Activated T-cell treated with anti-CD3 and anti-CD28 coated beads, Interleukin-2, amount 50 U/mL, for 72 hours (primary cell): ENCODE data around the gene EYA4. TPM values are rescaled to one million over a fixed set of nuclear protein-coding genes. Genes with fewer than 3 reads are reported as not detected.
A peak's percentile ranks its signal among the peaks of the same experiment; 100 is the strongest.

Experiments
- ATAC-seq, 2 donors: fragments of 150-1000 bp; cut with Tn5 transposase; replicated peaks in 1 of 2; 2 replicates each; pipeline ENCODE4 v1.10.0; 2021; ENCODE audit warnings: moderate library complexity in 2 of 2, mild to moderate bottlenecking in 1 of 2
- DNase-seq, 2 donors: peaks; one replicate each; pipeline ENCODE4 v3.0.0; 2021 to 2022; ENCODE audit warnings: mixed read lengths in 1 of 2
- H3K27ac Mint-ChIP-seq: one replicate; pipeline ENCODE4 v1.8.0; 2022; ENCODE audit warnings: mild to moderate bottlenecking, moderate library complexity, mixed read lengths
- H3K27me3 Mint-ChIP-seq: one replicate; pipeline ENCODE4 v1.8.0; 2022; ENCODE audit warnings: low read depth, mixed read lengths
- H3K36me3 Mint-ChIP-seq, 2 donors: one replicate each; pipeline ENCODE4 v1.8.0; 2022; ENCODE audit warnings: mixed read lengths in 2 of 2, mild to moderate bottlenecking in 1 of 2; ENCODE audit not compliant: insufficient read depth in 2 of 2
- H3K4me1 Mint-ChIP-seq: one replicate; pipeline ENCODE4 v1.8.0; 2022; ENCODE audit warnings: low read depth, mixed read lengths
- H3K4me3 Mint-ChIP-seq, 2 donors: one replicate each; pipeline ENCODE4 v1.8.0; 2022; ENCODE audit warnings: mild to moderate bottlenecking in 2 of 2, mixed read lengths in 2 of 2, moderate library complexity in 2 of 2
- H3K9me3 Mint-ChIP-seq, 2 donors: one replicate each; pipeline ENCODE4 v1.8.0; 2022; ENCODE audit warnings: mixed read lengths in 2 of 2
- total RNA-seq, 2 donors: library from RNA; stranded (reverse); gene quantifications; one replicate each; pipeline ENCODE4 v1.2.3, GENCODE V29; 2022

The EYA4 gene, protein sequence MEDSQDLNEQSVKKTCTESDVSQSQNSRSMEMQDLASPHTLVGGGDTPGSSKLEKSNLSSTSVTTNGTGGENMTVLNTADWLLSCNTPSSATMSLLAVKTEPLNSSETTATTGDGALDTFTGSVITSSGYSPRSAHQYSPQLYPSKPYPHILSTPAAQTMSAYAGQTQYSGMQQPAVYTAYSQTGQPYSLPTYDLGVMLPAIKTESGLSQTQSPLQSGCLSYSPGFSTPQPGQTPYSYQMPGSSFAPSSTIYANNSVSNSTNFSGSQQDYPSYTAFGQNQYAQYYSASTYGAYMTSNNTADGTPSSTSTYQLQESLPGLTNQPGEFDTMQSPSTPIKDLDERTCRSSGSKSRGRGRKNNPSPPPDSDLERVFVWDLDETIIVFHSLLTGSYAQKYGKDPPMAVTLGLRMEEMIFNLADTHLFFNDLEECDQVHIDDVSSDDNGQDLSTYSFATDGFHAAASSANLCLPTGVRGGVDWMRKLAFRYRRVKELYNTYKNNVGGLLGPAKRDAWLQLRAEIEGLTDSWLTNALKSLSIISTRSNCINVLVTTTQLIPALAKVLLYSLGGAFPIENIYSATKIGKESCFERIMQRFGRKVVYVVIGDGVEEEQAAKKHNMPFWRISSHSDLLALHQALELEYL
- not detected for total RNA-seq

DNA sequence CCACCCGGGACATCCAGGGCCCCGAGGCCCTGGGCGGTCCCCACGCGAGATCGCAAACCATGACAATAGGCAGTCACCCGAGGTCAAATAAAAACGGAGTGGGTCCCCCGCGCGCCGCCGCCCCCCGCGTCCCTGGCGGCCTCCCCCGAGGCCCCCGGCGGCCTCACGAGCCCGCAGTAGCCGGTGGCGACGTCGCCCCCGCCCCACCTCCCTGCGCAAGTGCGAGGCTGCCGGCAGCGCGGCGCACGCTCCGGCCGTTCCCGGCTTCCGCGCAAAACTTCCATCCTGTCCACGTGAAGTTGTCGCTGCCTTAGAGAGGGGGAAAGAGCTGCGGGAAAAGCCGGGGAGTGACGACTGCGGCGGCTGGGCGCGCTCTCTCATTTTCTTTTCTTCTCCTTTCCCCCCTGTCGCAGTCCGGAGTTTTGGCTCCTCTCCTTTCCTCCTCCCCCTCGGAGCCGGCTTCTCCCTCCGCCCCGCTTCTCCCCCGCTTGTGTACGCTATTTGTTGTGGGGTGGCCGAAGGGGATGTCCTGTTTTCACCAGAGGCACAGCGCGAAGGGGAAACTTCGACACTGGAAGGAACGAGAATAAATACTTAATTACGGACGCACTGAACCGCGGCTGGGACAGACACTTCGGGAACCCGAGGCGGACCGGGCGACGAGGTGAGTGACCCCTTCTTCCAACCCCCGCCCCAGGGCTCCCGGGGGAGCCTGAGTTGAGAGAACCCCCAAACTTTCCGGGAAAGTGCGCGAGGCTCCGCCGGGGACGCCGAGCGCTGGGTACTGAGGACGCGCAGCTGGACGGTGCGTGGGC is at the start of gene EYA4:
Gene EYA4, plus strand, starts transcription at position 272 of the 815 bp plus-strand sequence. CDS start 33,424 bp downstream, outside the sequence.
- H3K27ac Mint-ChIP-seq = no peak within 1 kb of the TSS
- H3K4me3 Mint-ChIP-seq = peak within 1 kb of the TSS; percentile 76 to 78
- peaks cover 58% of the 10 kb centered on the region for H3K27me3 Mint-ChIP-seq

DNA sequence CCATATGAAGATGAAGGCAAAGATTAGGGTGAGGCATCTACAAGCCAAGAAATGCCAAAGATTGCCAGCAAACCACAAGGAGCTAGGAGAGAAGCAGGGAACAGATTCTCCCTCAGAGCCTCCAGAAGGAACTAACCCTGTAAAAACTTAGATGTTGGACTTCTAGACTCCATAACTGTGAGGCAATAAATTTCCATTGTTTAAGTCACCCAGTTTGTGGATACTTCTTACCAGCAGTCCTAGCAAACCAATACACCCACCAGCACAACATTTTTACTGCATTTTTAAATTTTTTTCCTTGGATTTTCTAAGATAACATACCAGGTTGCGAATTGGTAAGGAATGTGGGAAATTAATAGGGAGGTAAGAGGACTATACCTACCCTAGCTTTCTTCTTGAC is 47.8 kb upstream of the EYA4 start:
- ATAC-seq (no peak), DNase-seq (no peak)
- no peaks in the 10 kb centered on the region for H3K36me3 Mint-ChIP-seq
- no peaks in the 10 kb centered on the region for H3K4me1 Mint-ChIP-seq
- H3K4me3 Mint-ChIP-seq = no peak overlapping the region
- H3K27ac Mint-ChIP-seq = no peak overlapping the region
- H3K27me3 Mint-ChIP-seq = peaks cover 11% of the 10 kb centered on the region
- H3K9me3 Mint-ChIP-seq = peaks cover 0 to 2% of the 10 kb centered on the region in 2 donors

More for the DNA sequence above, at the start of gene EYA4:
- Mint-ChIP-seq H3K9me3 (no peaks in the 10 kb centered on the region), H3K4me1 (peaks cover 10% of the 10 kb centered on the region), H3K36me3 (no peaks in the 10 kb centered on the region)
- ATAC-seq (no peak), DNase-seq (peak in 1 of 2 donors; percentile 2)

DNA sequence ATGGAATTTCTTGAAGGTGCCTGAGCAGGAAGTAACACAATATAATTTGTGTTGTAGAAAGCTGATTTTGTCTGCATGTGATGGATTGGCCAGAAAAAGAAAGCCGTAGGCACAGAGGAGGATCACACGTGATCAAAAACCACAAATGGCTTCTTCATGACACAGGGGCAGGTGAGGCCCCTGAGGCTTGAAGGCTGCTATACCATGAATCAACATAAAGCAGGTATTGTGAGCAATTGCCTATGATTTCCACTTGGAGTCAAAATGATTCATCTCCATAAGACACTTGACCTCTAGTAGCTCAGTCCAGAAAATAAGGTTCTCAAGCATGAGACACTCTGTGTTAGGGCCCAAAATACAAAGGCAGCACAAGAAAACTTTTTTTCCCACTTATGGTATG is 42.4 kb upstream of the EYA4 start:
- Mint-ChIP-seq H3K9me3 (peaks cover 0 to 2% of the 10 kb centered on the region in 2 donors), H3K4me3 (no peak overlapping the region), H3K4me1 (no peaks in the 10 kb centered on the region), H3K36me3 (no peaks in the 10 kb centered on the region), H3K27ac (no peak overlapping the region), H3K27me3 (no peaks in the 10 kb centered on the region)
- ATAC-seq = no peak
- DNase-seq = no peak

DNA sequence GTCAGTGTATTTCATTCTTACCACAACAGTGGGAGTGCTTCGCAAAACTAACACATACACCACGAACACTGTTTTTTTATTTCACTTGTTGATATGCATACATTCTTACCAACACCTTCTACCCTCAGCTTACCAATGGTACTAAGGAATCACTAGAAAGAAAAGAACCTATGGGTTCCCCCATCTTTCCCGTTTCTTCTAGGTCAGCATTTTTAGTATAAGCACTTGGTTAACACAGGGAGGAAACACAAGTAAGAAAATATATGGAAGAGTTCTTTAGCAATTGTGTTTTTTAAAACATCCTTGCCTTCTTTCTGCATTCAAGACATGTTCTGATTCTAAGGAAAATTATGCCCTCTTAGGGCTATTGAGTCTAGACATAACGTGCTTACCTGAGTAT is 39.9 kb upstream of the EYA4 start:
- ATAC-seq = no peak
- H3K4me1 Mint-ChIP-seq = no peaks in the 10 kb centered on the region
- H3K36me3 Mint-ChIP-seq = no peaks in the 10 kb centered on the region
- DNase-seq = no peak
- H3K9me3 Mint-ChIP-seq = no peaks in the 10 kb centered on the region
- H3K4me3 Mint-ChIP-seq = no peak overlapping the region
- H3K27ac Mint-ChIP-seq = no peak overlapping the region
- no peaks in the 10 kb centered on the region for H3K27me3 Mint-ChIP-seq

DNA sequence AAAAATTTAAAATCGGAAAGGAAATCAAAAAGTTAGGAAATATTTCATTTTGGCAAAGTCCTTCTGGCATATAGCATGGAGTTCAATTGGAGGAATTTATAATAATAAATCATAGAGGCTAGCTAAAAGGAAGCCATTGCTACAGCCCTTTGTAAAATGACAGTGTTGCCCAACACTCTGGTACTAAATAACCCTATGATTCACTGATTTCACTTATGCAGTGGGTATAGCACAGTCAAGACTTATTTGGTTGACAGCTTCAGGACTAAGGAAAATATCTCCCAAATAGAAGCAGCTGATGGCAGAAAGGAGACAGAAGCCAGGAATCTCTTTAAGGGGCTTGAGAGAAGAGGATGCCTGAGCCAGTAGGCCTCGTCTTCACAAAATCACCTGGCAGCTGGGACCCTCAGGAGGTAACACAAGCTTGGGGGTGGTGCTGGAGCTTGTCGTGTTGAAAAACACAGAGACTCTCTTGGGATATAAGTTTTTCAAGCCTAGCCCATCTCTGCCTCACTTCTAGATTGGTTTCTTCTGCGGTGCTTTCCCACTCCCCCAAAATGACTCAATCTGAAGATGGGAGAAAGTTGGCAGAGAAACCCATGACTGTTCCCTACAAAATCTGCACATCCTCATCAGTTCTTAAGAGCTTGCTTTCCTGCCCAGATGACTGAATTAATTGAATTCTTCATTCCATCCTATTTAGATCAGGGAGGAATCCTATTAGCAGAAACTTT is 38.4 kb upstream of the EYA4 start:
- no peak overlapping the region for H3K4me3 Mint-ChIP-seq
- no peaks in the 10 kb centered on the region for H3K27me3 Mint-ChIP-seq
- DNase-seq (no peak), ATAC-seq (peak in 1 of 2 donors; percentile 25)
- H3K27ac Mint-ChIP-seq = no peak overlapping the region
- no peaks in the 10 kb centered on the region for H3K36me3 Mint-ChIP-seq
- no peaks in the 10 kb centered on the region for H3K4me1 Mint-ChIP-seq
- no peaks in the 10 kb centered on the region for H3K9me3 Mint-ChIP-seq

DNA sequence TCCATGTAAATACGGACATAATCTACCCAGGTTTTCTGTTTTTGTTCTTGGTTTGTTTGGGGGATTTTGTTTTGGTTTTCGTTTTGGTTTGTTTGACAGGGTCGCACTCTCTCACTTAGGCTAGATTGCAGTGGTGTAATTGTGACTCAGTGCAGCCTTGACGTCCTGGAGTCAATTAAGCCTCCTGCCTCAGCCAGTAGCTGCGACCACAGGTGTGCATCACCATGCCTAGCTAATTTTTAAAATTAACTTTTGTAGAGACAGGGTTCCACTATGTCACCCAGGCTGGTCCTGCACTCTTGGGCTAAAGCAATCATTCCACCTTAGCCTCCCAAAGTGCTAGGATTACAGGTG is 37.8 kb upstream of the EYA4 start:
- Mint-ChIP-seq H3K4me3 (no peak overlapping the region), H3K36me3 (no peaks in the 10 kb centered on the region), H3K4me1 (no peaks in the 10 kb centered on the region), H3K27ac (no peak overlapping the region), H3K27me3 (peaks cover under 1% of the 10 kb centered on the region), H3K9me3 (no peaks in the 10 kb centered on the region)
- DNase-seq (no peak), ATAC-seq (peak in 1 of 2 donors; percentile 48)

DNA sequence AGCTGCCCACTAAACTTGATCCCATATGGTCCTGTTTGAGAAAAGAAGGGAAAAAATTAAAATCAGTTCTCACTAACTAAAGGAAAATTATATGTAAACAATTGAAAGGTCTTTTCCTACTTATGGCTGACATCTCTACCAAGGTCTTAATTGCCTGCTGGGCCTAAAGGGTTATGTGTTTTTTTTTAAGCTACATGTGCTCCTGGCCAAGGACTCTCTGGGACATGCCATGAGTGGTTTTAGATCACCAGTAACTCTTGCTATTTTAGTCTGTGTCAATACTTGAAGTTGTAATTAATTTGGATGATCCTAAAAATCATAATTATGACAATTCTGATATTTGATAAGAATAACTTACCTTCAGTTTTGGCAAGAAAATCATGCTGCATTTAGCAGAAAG is 35.9 kb upstream of the EYA4 start:
- H3K4me3 Mint-ChIP-seq = no peak overlapping the region
- H3K9me3 Mint-ChIP-seq = peaks cover 0 to 5% of the 10 kb centered on the region in 2 donors
- no peak overlapping the region for H3K27ac Mint-ChIP-seq
- peaks cover 4% of the 10 kb centered on the region for H3K27me3 Mint-ChIP-seq
- DNase-seq (no peak), ATAC-seq (no peak)
- no peaks in the 10 kb centered on the region for H3K4me1 Mint-ChIP-seq
- no peaks in the 10 kb centered on the region for H3K36me3 Mint-ChIP-seq

DNA sequence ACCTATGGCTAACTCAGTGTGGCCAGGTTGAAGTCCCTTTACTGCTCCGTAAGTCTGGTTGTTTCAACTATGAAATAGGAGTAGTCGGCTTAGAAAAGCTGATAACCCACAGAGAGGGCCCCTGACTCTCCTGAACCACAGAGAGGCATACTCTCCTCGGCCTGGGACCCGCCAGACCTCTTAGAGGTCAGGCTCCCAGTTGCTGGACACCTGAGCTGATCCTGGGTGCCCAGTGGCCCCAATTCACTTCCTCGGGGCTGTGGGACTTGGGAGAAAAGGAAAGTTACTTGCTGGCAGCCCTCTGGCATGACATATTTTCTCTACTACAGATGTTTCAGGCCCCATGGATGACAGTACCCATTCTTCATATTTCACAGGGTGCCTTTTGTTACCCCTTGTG is 34.2 kb upstream of the EYA4 start:
- DNase-seq (no peak), ATAC-seq (no peak)
- Mint-ChIP-seq H3K9me3 (peaks cover 2 to 5% of the 10 kb centered on the region in 2 donors), H3K27me3 (peaks cover 8% of the 10 kb centered on the region), H3K36me3 (no peaks in the 10 kb centered on the region), H3K27ac (no peak overlapping the region), H3K4me3 (no peak overlapping the region), H3K4me1 (no peaks in the 10 kb centered on the region)

DNA sequence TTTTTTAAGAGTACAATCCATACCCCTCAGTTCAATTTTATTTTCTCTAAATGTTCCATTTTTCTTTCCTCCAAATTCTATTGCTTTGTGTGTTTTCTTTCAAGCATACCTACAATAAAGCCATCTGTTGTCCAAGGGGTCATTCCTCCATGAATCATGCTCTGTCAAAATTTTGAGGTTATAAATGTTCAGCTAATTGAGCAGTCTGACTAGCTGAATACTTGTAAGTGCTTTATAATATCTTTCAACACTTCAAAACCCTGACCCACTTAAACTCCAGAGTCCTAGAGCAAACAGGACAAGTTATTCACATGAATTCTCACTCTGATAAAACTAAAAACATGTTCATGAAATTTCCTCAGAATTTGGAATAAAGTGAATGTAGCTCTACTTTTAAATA is 33.4 kb upstream of the EYA4 start:
- no peaks in the 10 kb centered on the region for H3K36me3 Mint-ChIP-seq
- no peaks in the 10 kb centered on the region for H3K4me1 Mint-ChIP-seq
- peaks cover 8% of the 10 kb centered on the region for H3K27me3 Mint-ChIP-seq
- DNase-seq (no peak), ATAC-seq (no peak)
- peak overlapping the region; percentile 32 for H3K27ac Mint-ChIP-seq
- no peak overlapping the region for H3K4me3 Mint-ChIP-seq
- H3K9me3 Mint-ChIP-seq = peaks cover 2 to 5% of the 10 kb centered on the region in 2 donors

DNA sequence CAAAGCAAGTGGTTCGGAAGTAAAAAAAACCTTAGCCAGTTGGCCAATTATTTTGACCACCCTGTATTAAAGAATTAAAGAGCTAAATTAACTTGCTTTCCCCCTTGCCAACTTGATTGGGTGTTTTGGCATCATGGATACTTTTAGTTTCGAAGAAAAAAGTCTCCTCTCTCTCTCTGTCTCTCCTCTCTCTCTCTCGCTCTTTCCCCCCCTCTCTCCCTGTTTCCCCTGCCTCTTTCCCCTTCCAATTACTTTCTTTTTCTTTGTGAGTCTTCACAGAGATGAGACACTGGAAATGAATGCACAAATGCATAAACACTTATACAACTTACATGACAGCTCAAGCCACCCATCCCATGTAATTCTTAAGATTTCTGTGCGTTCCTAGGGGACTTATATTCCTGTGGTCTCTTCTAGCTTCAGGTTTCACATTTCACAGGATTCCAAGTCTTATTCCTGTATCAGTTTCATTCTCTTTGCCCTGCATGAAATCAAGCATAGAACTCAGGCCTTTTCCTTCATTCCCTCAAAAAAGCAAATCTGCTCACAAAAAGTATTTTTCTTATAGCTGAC is 32.9 kb upstream of the EYA4 start:
- DNase-seq (no peak), ATAC-seq (no peak)
- H3K4me1 Mint-ChIP-seq = no peaks in the 10 kb centered on the region
- peaks cover 8% of the 10 kb centered on the region for H3K27me3 Mint-ChIP-seq
- H3K36me3 Mint-ChIP-seq = no peaks in the 10 kb centered on the region
- H3K9me3 Mint-ChIP-seq = peaks cover 2 to 5% of the 10 kb centered on the region in 2 donors
- no peak overlapping the region for H3K4me3 Mint-ChIP-seq
- no peak overlapping the region for H3K27ac Mint-ChIP-seq

DNA sequence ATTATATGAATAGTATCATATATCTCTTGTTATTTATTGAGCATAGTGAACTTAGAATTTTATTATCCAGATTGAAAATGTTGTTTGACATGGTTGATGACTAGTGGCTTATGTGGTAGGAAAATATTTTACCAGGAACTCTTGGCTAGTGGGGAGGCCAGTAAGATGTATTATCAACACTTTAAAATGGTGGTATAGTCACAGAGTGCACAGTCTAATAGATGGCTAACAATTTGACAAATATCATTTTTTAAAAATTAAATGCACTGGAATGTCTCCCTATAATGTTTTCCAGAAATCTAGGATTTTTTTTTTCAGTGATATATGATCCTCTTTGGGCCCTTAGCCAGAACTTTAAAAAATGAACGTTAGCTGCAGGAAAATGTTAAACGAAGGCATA is 26.9 kb upstream of the EYA4 start:
- peaks cover 4% of the 10 kb centered on the region for H3K27me3 Mint-ChIP-seq
- no peak overlapping the region for H3K4me3 Mint-ChIP-seq
- DNase-seq = no peak
- H3K4me1 Mint-ChIP-seq = no peaks in the 10 kb centered on the region
- peaks cover 2 to 5% of the 10 kb centered on the region in 2 donors for H3K9me3 Mint-ChIP-seq
- ATAC-seq = no peak
- H3K27ac Mint-ChIP-seq = no peak overlapping the region
- no peaks in the 10 kb centered on the region for H3K36me3 Mint-ChIP-seq

DNA sequence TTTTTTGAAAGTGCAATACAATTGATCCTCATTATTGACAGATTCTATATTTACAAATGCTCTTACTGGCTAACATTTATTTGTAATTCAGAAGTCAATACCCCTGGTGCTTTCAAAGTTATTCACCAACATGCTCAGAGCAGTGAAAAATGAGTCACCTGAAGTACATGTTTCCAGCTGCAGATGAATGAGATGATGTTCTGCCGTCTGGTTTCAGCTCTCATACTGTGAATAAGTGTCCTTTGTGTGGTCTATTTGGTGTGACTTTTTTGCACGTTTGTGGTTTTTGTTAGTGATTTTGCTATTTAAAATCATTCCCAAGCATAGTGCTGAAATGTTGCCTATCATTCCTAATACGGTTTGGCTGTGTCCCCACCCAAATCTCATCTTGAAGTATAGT is 22.3 kb upstream of the EYA4 start:
- Mint-ChIP-seq H3K4me1 (no peaks in the 10 kb centered on the region), H3K4me3 (no peak overlapping the region), H3K27me3 (no peaks in the 10 kb centered on the region), H3K27ac (no peak overlapping the region), H3K9me3 (peaks cover 0 to 2% of the 10 kb centered on the region in 2 donors), H3K36me3 (peaks cover 0 to 1% of the 10 kb centered on the region in 2 donors)
- no peak for ATAC-seq
- no peak for DNase-seq
